ENCODE measurements around the gene EIF4E.
"Not testable (repeated sequence)": the region's sequence is repeated elsewhere in the genome, so short reads cannot be mapped to it uniquely, and the experiment has no call there.

The EIF4E gene

GRCh38 chr4:98872120-98872906, 56.6 kb downstream of the EIF4E start:
- not testable (repeated sequence) for DNase-seq

GRCh38 chr4:98867648-98868047, 61.3 kb downstream of the EIF4E start:
- DNase-seq: no peak

- no peak for DNase-seq
Measured at GRCh38 chr4:98865059-98865458, 63.9 kb downstream of the EIF4E start.

GRCh38 chr4:98864560-98864959, 64.4 kb downstream of the EIF4E start:
- DNase-seq: no peak

- DNase-seq: no peak
Measured at GRCh38 chr4:98862371-98862770, 66.6 kb downstream of the EIF4E start.

GRCh38 chr4:98861100-98861884, 67.6 kb downstream of the EIF4E start:
- DNase-seq: no peak

- no peak for DNase-seq
Measured at GRCh38 chr4:98851806-98852205, 77.1 kb downstream of the EIF4E start.

- no peak for DNase-seq
Measured at GRCh38 chr4:98850937-98851336, 78.0 kb downstream of the EIF4E start.

- DNase-seq: no peak
Measured at GRCh38 chr4:98848448-98848847, 80.5 kb downstream of the EIF4E start.

- no peak for DNase-seq
Measured at GRCh38 chr4:98845960-98846359, 83.0 kb downstream of the EIF4E start.

- not testable (repeated sequence) for DNase-seq
Measured at GRCh38 chr4:98842917-98843316, 86.0 kb downstream of the EIF4E start.

- DNase-seq: no peak
Measured at GRCh38 chr4:98838977-98839618, 89.8 kb downstream of the EIF4E start.

GRCh38 chr4:98838531-98838930, 90.4 kb downstream of the EIF4E start:
- no peak for DNase-seq

- no peak for DNase-seq
Measured at GRCh38 chr4:98833384-98833783, 95.5 kb downstream of the EIF4E start.

- not testable (repeated sequence) for DNase-seq
Measured at GRCh38 chr4:98831036-98831435, 97.9 kb downstream of the EIF4E start.
